Esophagus squamous epithelium (tissue), 5 donors: ENCODE data around the gene XPNPEP2. TPM values are rescaled to one million over a fixed set of nuclear protein-coding genes. Genes with fewer than 3 reads are reported as not detected.

Experiments
- DNase-seq: peaks from one replicate; lab custom pipeline; 2025; lab: John Stamatoyannopoulos, UW
- H3K27ac ChIP-seq, 4 donors: fragments of 200-600 bp; sonication (generic); one replicate each; pipeline ENCODE4 v1.5.1; 2016 to 2019; ENCODE audit warnings: mild to moderate bottlenecking in 1 of 4
- H3K27me3 ChIP-seq, 4 donors: fragments of 200-600 bp; sonication (generic); 1 replicate in 3 of 4; 2 replicates in 1 of 4; pipeline versions ENCODE4 v1.5.1 to v1.6.0; 2017 to 2021; ENCODE audit warnings: antibody characterized with exemption in 1 of 4
- H3K36me3 ChIP-seq, 3 donors: fragments of 200-600 bp; sonication (generic); one replicate each; pipeline ENCODE4 v1.5.1; 2016 to 2019
- H3K4me1 ChIP-seq, 3 donors: fragments of 200-600 bp; sonication (generic); one replicate each; pipeline ENCODE4 v1.5.1; 2017 to 2019
- H3K4me3 ChIP-seq, 4 donors: fragments of 200-600 bp; sonication (generic); 1 replicate in 3 of 4; 2 replicates in 1 of 4; pipeline ENCODE4 v1.5.1; 2016 to 2019; ENCODE audit warnings: mild to moderate bottlenecking in 2 of 4, moderate library complexity in 1 of 4
- H3K9me3 ChIP-seq, 3 donors: fragments of 200-600 bp; sonication (generic); one replicate each; pipeline ENCODE4 v1.5.1; 2016 to 2019
- POLR2A ChIP-seq, 4 donors: fragments of 450-650 bp; IDR thresholded peaks; one replicate each; pipeline ENCODE4 v1.6.1; 2017; ENCODE audit warnings: antibody characterized with exemption in 4 of 4, mild to moderate bottlenecking in 4 of 4, moderate library complexity in 3 of 4
- WGBS, 2 donors: methylation state at CpG; one replicate each; pipeline ENCODE4 v1.1.5; 2018; 5-methylcytosine and 5-hydroxymethylcytosine counted together
- intact Hi-C: fragments of 100-400 bp; cut with DNase I; formaldehyde crosslinking; loops from one replicate; pipeline ENCODE4 v1.15.0; 2022
- total RNA-seq, 4 donors: library from RNA; depleted of rRNA; stranded (reverse); fragments of >200 nt; gene quantifications; one replicate each; pipeline ENCODE4 v1.1.0, GENCODE V29; 2016
- TF ChIP-seq, protein P1 (sequence below), 6 experiments: fragments of 450-650 bp in 4 of 6; fragments of 200-600 bp in 2 of 6; sonication (generic) in 2 of 6; IDR thresholded peaks; one replicate each; pipeline ENCODE4 v1.5.1; 2016 to 2019; ENCODE audit warnings: antibody characterized with exemption in 6 of 6, mild to moderate bottlenecking in 4 of 6, moderate library complexity in 4 of 6
- donor health status: DM: yes; HTN: yes; CAD: no.

Gene XPNPEP2
- total RNA-seq, 4 donors from 2014 or later = 0.88 to 5.7 (median 3.6) TPM; not detected in 1

DNA sequence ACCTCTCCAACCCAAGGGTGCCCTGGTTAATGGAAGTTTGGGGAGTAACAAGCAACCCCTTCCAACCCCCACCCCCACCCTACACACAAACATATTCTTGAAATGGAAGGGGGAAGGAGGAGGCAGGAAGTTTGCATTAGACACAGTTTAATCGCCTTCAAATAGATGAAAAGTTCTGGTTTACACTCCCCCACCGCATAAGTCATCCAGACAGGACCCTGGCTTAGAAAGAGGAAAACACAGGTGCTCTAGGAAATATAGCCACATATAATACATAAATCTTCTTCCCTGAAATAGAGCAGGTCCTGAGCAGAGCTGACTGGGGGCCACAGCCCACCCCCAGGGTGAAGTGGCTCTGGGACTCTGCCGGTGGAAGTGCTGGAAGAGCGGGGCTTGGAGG lies 66.0 kb downstream of the XPNPEP2 start:
- Histone ChIP-seq H3K4me3 (no peak overlapping the region), H3K9me3 (no peaks in the 10 kb centered on the region), H3K36me3 (peaks cover 0 to 45% (median 0%) of the 10 kb centered on the region in 3 donors), H3K27ac (no peak overlapping the region), H3K27me3 (no peaks in the 10 kb centered on the region), H3K4me1 (no peaks in the 10 kb centered on the region)
- TF ChIP-seq, protein P1, sequence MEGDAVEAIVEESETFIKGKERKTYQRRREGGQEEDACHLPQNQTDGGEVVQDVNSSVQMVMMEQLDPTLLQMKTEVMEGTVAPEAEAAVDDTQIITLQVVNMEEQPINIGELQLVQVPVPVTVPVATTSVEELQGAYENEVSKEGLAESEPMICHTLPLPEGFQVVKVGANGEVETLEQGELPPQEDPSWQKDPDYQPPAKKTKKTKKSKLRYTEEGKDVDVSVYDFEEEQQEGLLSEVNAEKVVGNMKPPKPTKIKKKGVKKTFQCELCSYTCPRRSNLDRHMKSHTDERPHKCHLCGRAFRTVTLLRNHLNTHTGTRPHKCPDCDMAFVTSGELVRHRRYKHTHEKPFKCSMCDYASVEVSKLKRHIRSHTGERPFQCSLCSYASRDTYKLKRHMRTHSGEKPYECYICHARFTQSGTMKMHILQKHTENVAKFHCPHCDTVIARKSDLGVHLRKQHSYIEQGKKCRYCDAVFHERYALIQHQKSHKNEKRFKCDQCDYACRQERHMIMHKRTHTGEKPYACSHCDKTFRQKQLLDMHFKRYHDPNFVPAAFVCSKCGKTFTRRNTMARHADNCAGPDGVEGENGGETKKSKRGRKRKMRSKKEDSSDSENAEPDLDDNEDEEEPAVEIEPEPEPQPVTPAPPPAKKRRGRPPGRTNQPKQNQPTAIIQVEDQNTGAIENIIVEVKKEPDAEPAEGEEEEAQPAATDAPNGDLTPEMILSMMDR (IDR thresholded peaks at IDR 0.05) = no peak
- TF ChIP-seq POLR2A (IDR thresholded peaks at IDR 0.05) = no peak
- DNase-seq = no peak
- intact Hi-C loops = no loop called here
- WGBS, 2 donors = 88% methylated on average over 4 of the region's 4 CpGs; no CpG with 5 or more reads in 1 of the 2 donors

DNA sequence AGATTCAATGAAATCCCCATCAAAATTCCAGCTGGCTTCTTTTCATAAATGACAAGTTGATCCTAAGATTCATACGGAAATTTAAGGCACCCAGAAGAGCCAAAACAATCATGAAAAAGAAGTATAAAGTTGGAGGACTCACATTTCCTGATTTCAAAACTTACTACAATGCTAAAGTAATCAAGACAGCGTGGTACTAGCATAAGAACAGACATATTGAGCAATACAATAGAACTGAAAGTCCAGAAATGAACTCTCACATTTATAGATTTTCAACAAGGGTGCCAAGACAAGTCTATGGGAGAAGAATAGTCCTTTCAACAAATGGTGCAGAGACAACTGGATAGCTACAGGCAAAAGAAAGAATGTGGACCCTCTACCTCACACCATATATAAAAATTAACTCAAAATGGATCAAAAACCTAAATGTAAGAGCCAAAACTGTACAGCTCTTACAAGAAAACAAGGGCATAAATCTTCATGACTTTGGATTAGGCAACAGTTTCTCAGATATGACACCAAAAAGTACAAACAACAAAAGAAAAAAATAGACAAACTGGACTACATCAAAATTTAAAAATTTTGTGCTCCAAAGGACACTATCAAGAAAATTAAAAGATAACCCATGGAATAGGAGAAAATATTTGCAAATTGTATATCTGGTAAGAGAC lies 69.5 kb downstream of the XPNPEP2 start:
- intact Hi-C loops = no loop called here
- DNase-seq = no peak
- no peak for TF ChIP-seq POLR2A (IDR thresholded peaks at IDR 0.05)
- TF ChIP-seq, protein P1 (IDR thresholded peaks at IDR 0.05) = no peak
- H3K27me3 ChIP-seq = no peaks in the 10 kb centered on the region
- H3K36me3 ChIP-seq = peaks cover 0 to 73% (median 0%) of the 10 kb centered on the region in 3 donors
- peak overlapping the region in 1 of 4 donors; percentile 33 for H3K27ac ChIP-seq
- no peaks in the 10 kb centered on the region for H3K9me3 ChIP-seq
- no peaks in the 10 kb centered on the region for H3K4me1 ChIP-seq
- H3K4me3 ChIP-seq = no peak overlapping the region
- 43 to 49% methylated on average over 2 of the region's 2 CpGs for WGBS, 2 donors

DNA sequence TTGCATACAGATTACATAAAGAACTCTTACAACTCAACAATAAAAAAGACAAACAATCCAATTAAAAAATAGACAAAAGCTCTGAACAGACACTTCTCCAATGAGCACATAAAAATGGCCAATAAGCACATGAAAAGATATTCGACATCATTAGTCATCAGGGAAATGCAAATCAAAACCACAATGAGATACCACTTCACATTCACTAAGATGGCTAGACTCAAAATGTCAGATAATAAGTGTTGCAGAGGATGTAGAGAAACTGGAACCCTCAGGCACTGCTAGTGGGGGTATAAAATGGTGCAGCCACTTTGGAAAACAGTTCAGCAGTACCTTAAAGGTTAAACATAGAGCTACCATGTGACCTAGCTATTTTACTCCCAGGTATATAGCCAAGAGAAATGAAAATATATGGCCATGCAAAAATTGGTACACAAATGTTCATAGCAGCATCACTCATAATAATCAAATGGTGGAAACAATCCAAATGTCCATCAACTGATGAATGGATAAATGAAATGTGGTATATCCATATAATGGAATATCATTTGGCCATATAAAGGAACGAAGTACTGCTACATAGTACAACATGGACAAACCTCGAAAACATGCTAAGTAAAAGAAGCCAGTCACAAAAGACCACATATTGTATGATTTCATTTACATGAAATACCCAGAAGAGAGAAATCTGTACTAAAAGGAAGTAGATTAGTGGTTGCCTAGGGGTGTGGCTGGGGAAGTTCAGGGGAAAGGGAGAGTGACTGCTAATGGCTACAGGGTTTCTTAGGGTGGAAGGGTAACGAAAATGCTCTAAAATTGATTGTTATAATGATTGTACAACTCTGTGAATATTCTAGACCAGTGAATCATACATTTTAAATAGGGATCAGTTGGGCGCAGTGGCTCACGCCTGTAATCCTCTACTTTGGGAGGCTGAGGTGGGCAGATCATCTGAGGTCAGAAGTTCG lies 70.3 kb downstream of the XPNPEP2 start:
- H3K36me3 ChIP-seq = peaks cover 0 to 71% (median 0%) of the 10 kb centered on the region in 3 donors

DNA sequence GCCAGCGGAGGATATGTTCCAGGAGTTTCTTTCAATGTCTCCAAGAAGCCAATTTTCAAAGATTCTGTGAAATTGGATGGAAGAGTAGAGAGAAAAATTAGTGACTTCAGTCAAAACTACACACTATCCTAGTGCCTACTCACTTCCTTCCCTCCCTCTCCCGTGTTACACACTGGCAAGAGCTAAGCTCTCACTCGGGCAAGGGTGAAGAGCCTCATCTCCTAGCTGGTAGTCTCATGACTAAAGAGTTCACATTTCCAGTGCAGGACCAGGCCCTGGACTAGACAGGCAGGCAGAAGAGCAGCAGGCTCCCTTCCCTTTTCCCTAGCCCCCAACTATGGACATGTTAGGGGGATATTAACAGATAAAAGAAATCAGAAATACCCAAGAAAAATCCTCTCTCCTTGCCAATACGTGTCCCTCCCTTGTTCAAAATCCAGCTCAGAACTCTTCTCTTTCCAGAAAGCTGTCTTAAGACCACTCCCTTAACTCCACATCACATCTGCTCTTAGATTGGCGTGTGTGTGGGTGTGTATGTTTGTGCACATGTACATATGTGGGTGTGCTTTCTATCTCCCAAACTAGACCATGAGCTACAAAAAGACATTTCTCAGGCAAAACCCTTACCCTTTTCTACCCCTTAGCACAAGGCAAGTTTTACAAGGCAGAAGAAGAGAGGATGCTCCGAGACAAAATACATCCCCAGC lies 75.0 kb downstream of the XPNPEP2 start:
- WGBS, 2 donors = 67 to 97% methylated on average over 3 to 6 of the region's 6 CpGs
- Histone ChIP-seq H3K27me3 (no peaks in the 10 kb centered on the region), H3K4me3 (no peak overlapping the region), H3K27ac (no peak overlapping the region), H3K36me3 (peaks cover 0 to 58% (median 0%) of the 10 kb centered on the region in 3 donors), H3K9me3 (no peaks in the 10 kb centered on the region), H3K4me1 (no peaks in the 10 kb centered on the region)
- no peak for TF ChIP-seq POLR2A (IDR thresholded peaks at IDR 0.05)
- TF ChIP-seq, protein P1 (IDR thresholded peaks at IDR 0.05) = no peak
- DNase-seq = no peak
- intact Hi-C loops = no loop called here

More for the DNA sequence above, 70.3 kb downstream of the XPNPEP2 start:
- no peak for TF ChIP-seq POLR2A (IDR thresholded peaks at IDR 0.05)
- TF ChIP-seq, protein P1 (IDR thresholded peaks at IDR 0.05) = no peak
- WGBS, 2 donors = 76 to 91% methylated on average over 7 of the region's 7 CpGs
- Histone ChIP-seq H3K4me1 (no peaks in the 10 kb centered on the region), H3K4me3 (no peak overlapping the region), H3K27me3 (no peaks in the 10 kb centered on the region), H3K27ac (peak overlapping the region in 2 of 4 donors; percentile 10 to 33), H3K9me3 (no peaks in the 10 kb centered on the region)
- intact Hi-C loops = no loop called here
- DNase-seq = no peak
